Measurements from ENCODE around the gene PLPP7. TPM values are rescaled to one million over a fixed set of nuclear protein-coding genes. Genes with fewer than 3 reads are reported as not detected.

PLPP7 gene
- total RNA-seq, 1 experiment from 2014 or later = not detected

DNA sequence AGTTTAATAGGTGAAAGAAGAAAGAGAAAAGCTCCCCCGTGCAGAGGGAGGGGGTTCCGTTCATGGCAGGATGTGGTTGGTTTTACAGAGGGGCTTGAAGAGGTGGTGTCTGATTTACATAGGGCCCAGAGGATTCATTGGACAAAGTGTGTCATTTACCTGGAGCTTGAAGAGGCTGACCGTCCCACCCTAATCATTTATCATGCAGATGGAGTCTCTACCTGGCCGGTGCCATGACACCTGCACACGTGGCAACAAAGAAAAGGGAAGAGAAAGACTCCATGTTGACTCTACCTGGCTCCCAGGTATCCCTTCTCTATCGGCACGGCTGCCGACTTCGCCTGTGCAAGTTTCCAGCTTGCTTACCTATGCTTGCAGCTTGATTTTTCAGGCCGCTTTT lies 69.0 kb downstream of the PLPP7 start:
- H3K36me3 ChIP-seq (ENCODE audit: low read depth) = no peaks in the 10 kb centered on the region
- H3K4me2 ChIP-seq = no peak overlapping the region
- H3K79me2 ChIP-seq (ENCODE audit: low read depth) = no peaks in the 10 kb centered on the region
- no peaks in the 10 kb centered on the region for H3K9me3 ChIP-seq (ENCODE audit: insufficient read depth, low read depth)
- ChIA-PET POLR2A (ENCODE audit: unreplicated experiment) (no interaction called here), CTCF (no interaction called here)
- no peak overlapping the region for H3K27ac ChIP-seq
- TF ChIP-seq EZH2 (IDR thresholded peaks at IDR 0.05; ENCODE audit: low read depth) = no peak
- TF ChIP-seq, protein P1, sequence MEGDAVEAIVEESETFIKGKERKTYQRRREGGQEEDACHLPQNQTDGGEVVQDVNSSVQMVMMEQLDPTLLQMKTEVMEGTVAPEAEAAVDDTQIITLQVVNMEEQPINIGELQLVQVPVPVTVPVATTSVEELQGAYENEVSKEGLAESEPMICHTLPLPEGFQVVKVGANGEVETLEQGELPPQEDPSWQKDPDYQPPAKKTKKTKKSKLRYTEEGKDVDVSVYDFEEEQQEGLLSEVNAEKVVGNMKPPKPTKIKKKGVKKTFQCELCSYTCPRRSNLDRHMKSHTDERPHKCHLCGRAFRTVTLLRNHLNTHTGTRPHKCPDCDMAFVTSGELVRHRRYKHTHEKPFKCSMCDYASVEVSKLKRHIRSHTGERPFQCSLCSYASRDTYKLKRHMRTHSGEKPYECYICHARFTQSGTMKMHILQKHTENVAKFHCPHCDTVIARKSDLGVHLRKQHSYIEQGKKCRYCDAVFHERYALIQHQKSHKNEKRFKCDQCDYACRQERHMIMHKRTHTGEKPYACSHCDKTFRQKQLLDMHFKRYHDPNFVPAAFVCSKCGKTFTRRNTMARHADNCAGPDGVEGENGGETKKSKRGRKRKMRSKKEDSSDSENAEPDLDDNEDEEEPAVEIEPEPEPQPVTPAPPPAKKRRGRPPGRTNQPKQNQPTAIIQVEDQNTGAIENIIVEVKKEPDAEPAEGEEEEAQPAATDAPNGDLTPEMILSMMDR (conservative IDR thresholded peaks at IDR 0.05) = no peak
- H2AFZ ChIP-seq = no peak overlapping the region
- peaks cover 11% of the 10 kb centered on the region for H3F3A ChIP-seq (ENCODE audit: insufficient read depth, low read depth)
- no peak for DNase-seq
- H3K27me3 ChIP-seq (ENCODE audit: insufficient read depth, low read depth) = no peaks in the 10 kb centered on the region
- intact Hi-C loops (cut with micrococcal nuclease; ENCODE audit: unreplicated experiment) = loop anchor here (1.0 kb wide), 1 partner anchor 25 kb away; no protein-coding TSS in a partner anchor
- H3K4me3 ChIP-seq = no peak overlapping the region
- H4K20me1 ChIP-seq (ENCODE audit: insufficient read depth) = no peaks in the 10 kb centered on the region
- BruUV-seq (replicated peaks) = no TSS peak
- H3K9me2 ChIP-seq (ENCODE audit: insufficient read depth) = no peaks in the 10 kb centered on the region
- peaks cover 23% of the 10 kb centered on the region for H3K4me1 ChIP-seq (replicated peaks; ENCODE audit: insufficient read depth)

Other genes with a start within 250 kb of the PLPP7 start
- 85.2 and 87.3 TPM in 2 replicates for gene AIF1L, start 193.2 kb upstream of the PLPP7 start, total RNA-seq (2021)
- 49.6 and 59.0 TPM in 2 replicates for gene NUP214, start 164.1 kb upstream of the PLPP7 start, total RNA-seq (2021)
- 1.3 and 1.6 TPM in 2 replicates for gene FAM78A, start 13.2 kb upstream of the PLPP7 start, total RNA-seq (2021)
- 307 and 361 TPM in 2 replicates for gene PRRC2B, start 104.4 kb downstream of the PLPP7 start, total RNA-seq (2021)
- 35.3 and 45.8 TPM in 2 replicates for gene POMT1, start 213.2 kb downstream of the PLPP7 start, total RNA-seq (2021)
- 31.7 and 33.5 TPM in 2 replicates for gene UCK1, start 241.5 kb downstream of the PLPP7 start, total RNA-seq (2021)